Heart left ventricle (tissue), 16 donors: ENCODE data around the gene ACOT13. TPM values are rescaled to one million over a fixed set of nuclear protein-coding genes. Genes with fewer than 3 reads are reported as not detected.
"Not testable (repeated sequence)": the region's sequence is repeated elsewhere in the genome, so short reads cannot be mapped to it uniquely, and the experiment has no call there.

ENCODE experiments used
- ATAC-seq, 4 donors: fragments of 200-7000 bp; cut with Tn5 transposase; one replicate each; pipeline ENCODE4 v1.9.1; 2020 to 2022; ENCODE audit warnings: moderate library complexity in 4 of 4, mild to moderate bottlenecking in 3 of 4, moderate number of reproducible peaks in 1 of 4
- DNase-seq, 5 donors: peaks; one replicate each; pipeline ENCODE4 v3.0.0-alpha.2; 2020
- H3K27ac ChIP-seq, 12 donors: fragments of 200-600 bp; sonication (generic) in 4 of 12; one replicate each; pipeline versions ENCODE4 v1.5.0 to v1.8.0; 2016 to 2022; ENCODE audit warnings: mild to moderate bottlenecking in 2 of 12
- H3K27me3 ChIP-seq, 9 donors: fragments of 200-600 bp; sonication (generic) in 2 of 9; one replicate each; pipeline versions ENCODE4 v1.5.1 to v1.8.0; 2016 to 2022; ENCODE audit warnings: mild to moderate bottlenecking in 3 of 9
- H3K36me3 ChIP-seq, 9 donors: fragments of 200-600 bp; sonication (generic) in 2 of 9; one replicate each; pipeline versions ENCODE4 v1.5.0 to v1.8.0; 2018 to 2022; ENCODE audit warnings: mild to moderate bottlenecking in 2 of 9
- H3K4me1 ChIP-seq, 12 donors: fragments of 200-600 bp; sonication (generic) in 4 of 12; one replicate each; pipeline versions ENCODE4 v1.5.0 to v1.8.0; 2016 to 2022; ENCODE audit warnings: mild to moderate bottlenecking in 3 of 12
- H3K4me3 ChIP-seq, 12 donors: fragments of 200-600 bp; sonication (generic) in 4 of 12; one replicate each; pipeline versions ENCODE4 v1.5.0 to v1.8.0; 2017 to 2022; ENCODE audit warnings: mild to moderate bottlenecking in 9 of 12, moderate library complexity in 4 of 12
- H3K9me3 ChIP-seq, 12 donors: fragments of 200-600 bp; sonication (generic) in 4 of 12; one replicate each; pipeline versions ENCODE4 v1.5.0 to v1.8.0; 2016 to 2022; ENCODE audit warnings: mild to moderate bottlenecking in 1 of 12
- POLR2A ChIP-seq, 2 donors: fragments of 450-650 bp; IDR thresholded peaks; one replicate each; pipeline ENCODE4 v1.6.1; 2017; ENCODE audit warnings: antibody characterized with exemption in 2 of 2, mild to moderate bottlenecking in 2 of 2, moderate library complexity in 2 of 2
- WGBS, 4 donors: extraction: QIAGEN DNeasy Blood & Tissue Kit in 2 of 4; methylation state at CpG; one replicate each; pipeline versions ENCODE4 v1.1.5 to v1.1.7; 2013 to 2018; 5-methylcytosine and 5-hydroxymethylcytosine counted together
- intact Hi-C, 10 donors: fragments of 100-400 bp; cut with DNase I; formaldehyde crosslinking; loops; one replicate each; pipeline versions ENCODE4 v1.11.1 to v1.14.2; 2022
- polyA plus RNA-seq, 2 donors: library from polyadenylated mRNA; stranded (reverse); fragments of 200-250 nt; gene quantifications; one replicate each; pipeline ENCODE4 v1.2.3, GENCODE V29; 2013
- total RNA-seq, 9 donors: library from RNA; depleted of rRNA in 2 of 9; stranded (reverse); fragments of >200 nt in 2 of 9; fragmentation: NEBNext Ultra II Directional in 3 of 9; extraction: Animal tissue kit (Norgen Biotek cat#: 25700) in 3 of 9; gene quantifications; one replicate each; pipeline versions ENCODE4 v1.1.0 to v1.2.4, GENCODE V29; 2016 to 2023
- TF ChIP-seq, protein P1 (sequence below), 12 donors: fragments of 200-600 bp; sonication (generic) in 4 of 12; IDR thresholded peaks; one replicate each; pipeline versions ENCODE4 v1.5.0 to v1.8.0; 2018 to 2022; ENCODE audit warnings: antibody characterized with exemption in 12 of 12, mild to moderate bottlenecking in 5 of 12
- donor health status: ischemic (EF 13 %, LVEDD 7.1; RV severe dilation, severe dysfunction).
- donor health status: healthy with polysubstance abuse.
- donor health status: DM: no; HTN: yes; CAD: no.
- donor health status: DM: no; HTN: no; CAD: no.
- donor health status: ischemic (EF 25% LVEDD 6.9; RV normal size, moderate dysfunction).
- donor health status: ischemic (EF 25% LVEDD 5.7; RV mildly dilated, moderate dysfunction).
- donor health status: healthy.
- donor health status: DM: yes; HTN: yes; CAD: no.
- donor health status: ischemic (EF 35%, LVEDD 5.7; RV mildly dilated, moderate dysfunction).
- donor health status: nonischemic (EF 11% LVEDD 7.7; RV severe dilation, severe dysfunction).
- donor health status: DM: yes; HTN: yes; CAD: no.
- donor health status: PGD.
- donor health status: ischemic (EF 29% LVEDD 5.4; RV normal size, mild dysfunction).
- donor health status: nonischemic (EF 23%, LVEDD 6.1; RV moderate dilation, normal function).

ACOT13 gene
- total and polyA plus RNA-seq, 11 donors = 21.6 to 160 (median 55.3) TPM

- peak; percentile 94 to 98 (median 96) for ATAC-seq
- 0% methylated on average over 57 to 60 of the region's 60 CpGs for WGBS, 4 donors
- intact Hi-C loops = loop anchor here in 8 of 10 donors (1.0 to 10.0 kb wide), 6 partner anchors 51 to 354 kb away; partner anchors contain the start of genes GMNN (in 6 of the 8), TDP2 (in 4 of the 8) and ACOT13 (in 3 of the 8)
Measured at GRCh38 chr6:24720604-24721460, 54.0 kb downstream of the ACOT13 start.

DNA sequence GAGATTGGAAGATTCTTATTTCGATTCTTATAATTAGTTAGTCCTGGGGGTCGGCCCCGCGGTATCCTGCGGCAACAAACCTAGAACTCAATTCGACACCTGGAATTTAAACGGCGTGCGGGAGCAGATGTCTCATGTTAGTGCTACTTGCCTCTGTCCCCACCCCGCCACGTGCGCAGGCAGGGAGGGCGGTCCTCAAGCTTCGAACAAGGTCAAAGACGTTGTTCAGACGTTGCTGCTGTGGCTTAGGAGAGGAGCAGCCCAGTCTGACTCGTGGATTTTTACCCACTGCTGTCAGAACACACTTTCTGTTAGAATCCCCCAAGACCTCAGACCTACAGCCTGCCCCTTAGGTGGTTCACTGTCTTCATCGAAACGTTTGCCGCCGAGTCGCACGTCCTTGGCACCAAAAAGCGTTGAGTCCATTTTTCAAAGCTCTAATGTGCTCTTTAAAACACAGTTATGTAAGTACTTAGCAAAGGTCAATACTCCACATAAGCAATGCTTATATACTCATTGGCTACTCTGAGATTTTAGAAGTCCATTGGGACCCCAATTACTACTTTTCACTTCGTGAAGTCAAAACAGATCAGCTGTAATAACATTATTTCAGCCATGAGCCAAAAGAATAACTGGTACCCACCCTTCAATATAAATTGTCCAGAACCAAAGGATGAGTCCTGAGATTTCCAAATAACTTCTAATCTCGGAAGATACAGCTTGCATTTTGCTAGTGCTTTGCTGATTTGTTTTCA lies 54.8 kb downstream of the ACOT13 start:
- 5 to 7% (median 6%) methylated on average over 26 of the region's 26 CpGs for WGBS, 4 donors
- intact Hi-C loops = loop anchor here in 8 of 10 donors (1.0 to 10.0 kb wide), 7 partner anchors 51 to 353 kb away; partner anchors contain the start of genes GMNN (in 6 of the 8), TDP2 (in 4 of the 8) and ACOT13 (in 3 of the 8)
- H3K27me3 ChIP-seq = no peaks in the 10 kb centered on the region

More at GRCh38 chr6:24720604-24721460, 54.0 kb downstream of the ACOT13 start:
- peak; percentile 100 for DNase-seq
- peak overlapping the region; percentile 93 to 100 (median 99) for H3K27ac ChIP-seq
- TF ChIP-seq, protein P1, sequence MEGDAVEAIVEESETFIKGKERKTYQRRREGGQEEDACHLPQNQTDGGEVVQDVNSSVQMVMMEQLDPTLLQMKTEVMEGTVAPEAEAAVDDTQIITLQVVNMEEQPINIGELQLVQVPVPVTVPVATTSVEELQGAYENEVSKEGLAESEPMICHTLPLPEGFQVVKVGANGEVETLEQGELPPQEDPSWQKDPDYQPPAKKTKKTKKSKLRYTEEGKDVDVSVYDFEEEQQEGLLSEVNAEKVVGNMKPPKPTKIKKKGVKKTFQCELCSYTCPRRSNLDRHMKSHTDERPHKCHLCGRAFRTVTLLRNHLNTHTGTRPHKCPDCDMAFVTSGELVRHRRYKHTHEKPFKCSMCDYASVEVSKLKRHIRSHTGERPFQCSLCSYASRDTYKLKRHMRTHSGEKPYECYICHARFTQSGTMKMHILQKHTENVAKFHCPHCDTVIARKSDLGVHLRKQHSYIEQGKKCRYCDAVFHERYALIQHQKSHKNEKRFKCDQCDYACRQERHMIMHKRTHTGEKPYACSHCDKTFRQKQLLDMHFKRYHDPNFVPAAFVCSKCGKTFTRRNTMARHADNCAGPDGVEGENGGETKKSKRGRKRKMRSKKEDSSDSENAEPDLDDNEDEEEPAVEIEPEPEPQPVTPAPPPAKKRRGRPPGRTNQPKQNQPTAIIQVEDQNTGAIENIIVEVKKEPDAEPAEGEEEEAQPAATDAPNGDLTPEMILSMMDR (IDR thresholded peaks at IDR 0.05) = no peak
- TF ChIP-seq POLR2A (IDR thresholded peaks at IDR 0.05) = peak; percentile 87 to 99
- H3K36me3 ChIP-seq = peaks cover 0 to 35% (median 6%) of the 10 kb centered on the region in 9 donors
- H3K4me3 ChIP-seq = peak overlapping the region; percentile 75 to 97 (median 93)
- H3K4me1 ChIP-seq = peaks cover 0 to 42% (median 32%) of the 10 kb centered on the region in 12 donors
- H3K27me3 ChIP-seq = no peaks in the 10 kb centered on the region
- no peaks in the 10 kb centered on the region for H3K9me3 ChIP-seq

DNA sequence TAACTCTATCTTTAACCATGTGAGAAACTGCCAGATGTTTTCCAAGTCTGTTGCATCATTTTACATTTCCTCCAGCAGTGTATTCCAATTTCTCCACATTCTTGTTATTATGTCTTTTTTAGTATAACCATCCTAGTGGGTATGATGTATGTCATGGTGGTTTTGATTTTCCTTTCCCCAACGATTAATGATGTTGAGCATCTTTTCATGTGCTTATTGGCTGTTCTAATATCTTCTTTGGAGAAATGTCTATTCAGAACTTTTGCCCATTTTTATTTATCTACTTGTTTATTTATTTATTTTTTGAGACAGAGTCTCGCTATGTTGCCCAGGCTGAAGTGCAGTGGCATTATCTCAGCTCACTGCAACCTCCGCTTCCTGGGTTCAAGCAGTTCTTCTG lies 56.4 kb downstream of the ACOT13 start:
- H3K9me3 ChIP-seq = no peaks in the 10 kb centered on the region
- WGBS, 4 donors = 94 to 97% (median 97%) methylated on average over 3 of the region's 3 CpGs
- peaks cover 0 to 13% (median 0%) of the 10 kb centered on the region in 9 donors for H3K36me3 ChIP-seq
- DNase-seq (no peak), ATAC-seq (no peak)
- H3K27me3 ChIP-seq = peaks cover 0 to 4% (median 0%) of the 10 kb centered on the region in 9 donors
- TF ChIP-seq POLR2A (IDR thresholded peaks at IDR 0.05) = no peak
- TF ChIP-seq, protein P1 (IDR thresholded peaks at IDR 0.05) = no peak
- intact Hi-C loops = loop anchor here in 3 of 10 donors (5.0 to 10.0 kb wide), 3 partner anchors 49 to 352 kb away; partner anchors contain the start of gene GMNN (in 2 of the 3)
- no peak overlapping the region for H3K27ac ChIP-seq
- peaks cover 0 to 20% (median 9%) of the 10 kb centered on the region in 12 donors for H3K4me1 ChIP-seq
- no peak overlapping the region for H3K4me3 ChIP-seq

More for the DNA sequence above, 54.8 kb downstream of the ACOT13 start:
- H3K4me3 ChIP-seq = peak overlapping the region; percentile 28 to 97 (median 92)
- H3K4me1 ChIP-seq = peaks cover 0 to 34% (median 24%) of the 10 kb centered on the region in 12 donors
- peaks cover 0 to 27% (median 3%) of the 10 kb centered on the region in 9 donors for H3K36me3 ChIP-seq
- ATAC-seq (peak; percentile 68 to 80 (median 73)), DNase-seq (peak in 4 of 5 donors; percentile 89 to 92 (median 92))
- peak overlapping the region; percentile 93 to 100 (median 99) for H3K27ac ChIP-seq
- H3K9me3 ChIP-seq = no peaks in the 10 kb centered on the region
- TF ChIP-seq, protein P1 (IDR thresholded peaks at IDR 0.05) = no peak
- peak in 1 of 2 donors; percentile 78 for TF ChIP-seq POLR2A (IDR thresholded peaks at IDR 0.05)

DNA sequence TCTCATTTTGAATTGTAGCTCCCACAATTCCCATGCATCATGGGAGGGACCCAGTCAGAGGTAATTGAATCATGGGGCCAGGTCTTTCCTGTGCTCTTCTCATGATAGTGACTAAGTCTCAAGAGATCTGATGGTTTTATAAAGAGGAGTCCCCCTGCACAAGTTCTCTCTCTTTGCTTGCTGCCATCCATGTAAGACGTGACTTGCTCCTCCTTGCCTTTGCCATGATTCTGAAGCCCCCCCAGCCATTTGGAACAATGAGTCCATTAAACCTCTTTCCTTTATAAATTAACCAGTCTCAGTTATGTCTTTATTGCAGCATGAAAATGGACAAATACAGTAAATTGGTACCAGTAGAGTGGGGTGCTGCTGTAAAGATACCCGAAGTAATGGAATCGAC lies 63.8 kb downstream of the ACOT13 start:
- H3K4me3 ChIP-seq, H3K27me3 ChIP-seq, H3K36me3 ChIP-seq, intact Hi-C loops, ATAC-seq, DNase-seq, H3K27ac ChIP-seq: not testable (repeated sequence)
- H3K9me3 ChIP-seq = peaks cover 0 to 17% (median 2%) of the 10 kb centered on the region in 12 donors
- WGBS, 4 donors = 94 to 97% (median 96%) methylated on average over 3 of the region's 3 CpGs
- H3K4me1 ChIP-seq = peaks cover 0 to 10% (median 0%) of the 10 kb centered on the region in 12 donors

GRCh38 chr6:24731456-24732134 lies 64.7 kb downstream of the ACOT13 start:
- H3K4me1 ChIP-seq = peaks cover 0 to 10% (median 0%) of the 10 kb centered on the region in 12 donors
- intact Hi-C loops, DNase-seq: not testable (repeated sequence)

More at GRCh38 chr6:24731456-24732134, 64.7 kb downstream of the ACOT13 start:
- H3K36me3 ChIP-seq, H3K27me3 ChIP-seq, H3K4me3 ChIP-seq, ATAC-seq, H3K27ac ChIP-seq: not testable (repeated sequence)
- WGBS, 4 donors = 84 to 89% (median 86%) methylated on average over 5 to 6 of the region's 6 CpGs
- H3K9me3 ChIP-seq = peaks cover 0 to 17% (median 2%) of the 10 kb centered on the region in 12 donors
